Esophagus muscularis mucosa (tissue), 3 donors: ENCODE measurements around the gene FRMD5.

ENCODE experiments used
- CTCF ChIP-seq, 3 experiments: fragments of 200-600 bp in 2 of 3; fragments of 450-650 bp in 1 of 3; sonication (generic) in 2 of 3; IDR thresholded peaks; one replicate each; pipeline ENCODE4 v1.5.1; 2017 to 2019; ENCODE audit warnings: antibody characterized with exemption in 3 of 3, mild to moderate bottlenecking in 2 of 3, moderate library complexity in 1 of 3
- EP300 ChIP-seq: sonication (generic); formaldehyde crosslinking; IDR thresholded peaks from one replicate; pipeline ENCODE4 v1.6.1; 2017; ENCODE audit warnings: antibody characterized with exemption

DNA sequence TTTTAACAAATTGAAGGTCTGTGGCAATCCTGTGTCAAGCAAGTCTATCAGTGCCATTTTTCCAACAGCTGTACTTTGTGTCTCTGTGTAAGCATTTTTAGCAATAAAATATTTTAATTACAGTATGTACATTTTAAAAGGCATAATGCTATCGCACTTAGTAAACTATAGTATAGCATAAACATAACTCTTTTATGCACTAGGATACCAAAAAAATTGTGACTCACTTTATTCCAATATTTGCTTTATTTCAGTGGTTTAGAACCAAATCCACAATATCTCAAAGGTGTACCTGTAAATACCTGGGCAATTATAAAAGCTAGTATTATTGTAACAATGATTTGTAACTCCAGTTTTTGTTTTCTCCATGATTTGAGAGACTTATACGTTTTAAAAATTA is 46.5 kb downstream of the FRMD5 start:
- TF ChIP-seq EP300 (no peak), CTCF (IDR thresholded peaks at IDR 0.05) (no peak)
